GM10248 (cell line): ENCODE data around the gene CACNA1I.

Experiments
- CTCF ChIA-PET: fragments of 300-600 bp; sonication (Branson Sonifier 250); formaldehyde crosslinking; extraction: SDS; loops from one replicate; lab custom pipeline; 2021; ENCODE audit warnings: antibody characterized with exemption; lab: Yijun Ruan, JAX
- POLR2A ChIA-PET: fragments of 350-650 bp; sonication (Branson Sonifier 250); formaldehyde crosslinking; extraction: SDS; loops from one replicate; lab custom pipeline; 2020; ENCODE audit warnings: antibody characterized with exemption; lab: Yijun Ruan, JAX
- DNase-seq: peaks from one replicate; pipeline ENCODE4 v3.0.0; 2012; ENCODE audit errors: extremely low spot score
- TF ChIP-seq, protein P1 (sequence below): IDR thresholded peaks from 2 replicates; pipeline ENCODE4 v1.5.1; 2012; ENCODE audit warnings: mild to moderate bottlenecking, low read depth; ENCODE audit errors: extremely low read depth, missing control alignments, control extremely low read depth

Gene CACNA1I

DNA sequence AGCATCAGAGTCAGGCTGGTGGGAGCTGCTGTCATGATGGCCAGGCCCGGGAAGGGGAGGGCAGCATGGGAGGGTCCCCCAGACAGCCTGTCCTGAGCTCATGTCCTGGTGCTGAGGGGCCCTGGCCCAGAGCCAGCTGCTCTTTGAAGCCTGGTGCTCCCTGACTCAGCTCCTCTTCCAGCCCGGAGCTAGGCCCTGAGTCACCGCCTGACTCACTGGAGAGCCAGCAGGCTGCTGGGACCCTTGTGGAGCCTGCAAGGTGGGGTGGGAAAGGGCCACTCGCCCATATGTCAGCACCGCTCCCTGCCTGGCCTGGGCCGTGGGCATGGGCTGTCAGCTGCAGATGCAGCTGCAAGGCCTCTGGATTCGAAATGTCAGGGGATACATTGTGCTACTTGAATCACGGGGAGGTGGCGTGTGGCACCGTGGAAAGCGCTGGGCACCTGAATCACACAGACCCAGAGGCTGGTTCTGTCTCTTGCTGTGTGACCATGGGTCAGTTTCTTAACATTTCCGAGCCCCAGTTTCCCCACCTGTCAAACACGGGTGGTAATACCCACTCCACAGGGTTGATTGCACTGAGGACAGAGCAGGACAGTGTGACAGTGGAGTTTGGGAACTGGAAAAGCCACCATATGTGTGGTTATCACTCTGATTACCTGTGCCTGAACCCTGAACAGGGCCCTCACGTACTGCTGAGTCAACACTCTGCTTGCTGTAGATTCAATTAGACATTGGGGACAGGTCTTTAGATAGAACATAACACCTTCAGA lies 4.4 kb downstream of the CACNA1I start:
- ChIA-PET POLR2A (no interaction called here), CTCF (interaction anchor here (0.6 to 1.2 kb wide), 3 partner anchors 191 to 1112 kb away, joined by 3 to 5 read pairs (median 3); no protein-coding TSS in a partner anchor)
- TF ChIP-seq, protein P1, sequence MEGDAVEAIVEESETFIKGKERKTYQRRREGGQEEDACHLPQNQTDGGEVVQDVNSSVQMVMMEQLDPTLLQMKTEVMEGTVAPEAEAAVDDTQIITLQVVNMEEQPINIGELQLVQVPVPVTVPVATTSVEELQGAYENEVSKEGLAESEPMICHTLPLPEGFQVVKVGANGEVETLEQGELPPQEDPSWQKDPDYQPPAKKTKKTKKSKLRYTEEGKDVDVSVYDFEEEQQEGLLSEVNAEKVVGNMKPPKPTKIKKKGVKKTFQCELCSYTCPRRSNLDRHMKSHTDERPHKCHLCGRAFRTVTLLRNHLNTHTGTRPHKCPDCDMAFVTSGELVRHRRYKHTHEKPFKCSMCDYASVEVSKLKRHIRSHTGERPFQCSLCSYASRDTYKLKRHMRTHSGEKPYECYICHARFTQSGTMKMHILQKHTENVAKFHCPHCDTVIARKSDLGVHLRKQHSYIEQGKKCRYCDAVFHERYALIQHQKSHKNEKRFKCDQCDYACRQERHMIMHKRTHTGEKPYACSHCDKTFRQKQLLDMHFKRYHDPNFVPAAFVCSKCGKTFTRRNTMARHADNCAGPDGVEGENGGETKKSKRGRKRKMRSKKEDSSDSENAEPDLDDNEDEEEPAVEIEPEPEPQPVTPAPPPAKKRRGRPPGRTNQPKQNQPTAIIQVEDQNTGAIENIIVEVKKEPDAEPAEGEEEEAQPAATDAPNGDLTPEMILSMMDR = no peak
- no peak for DNase-seq

DNA sequence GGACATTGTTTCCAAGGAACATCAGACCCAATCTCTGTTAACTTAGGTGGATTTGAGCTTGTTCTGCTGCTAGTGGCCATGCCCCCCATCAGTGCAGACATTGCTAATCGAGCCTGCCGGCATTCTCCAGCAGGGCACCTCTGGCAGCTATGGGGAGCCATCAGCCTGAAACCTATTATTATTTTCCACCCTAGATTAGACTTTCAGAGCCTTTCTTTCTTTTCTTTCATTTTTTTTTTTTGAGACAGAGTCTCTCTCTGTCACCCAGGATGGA lies 4.9 kb downstream of the CACNA1I start:
- ChIA-PET CTCF (interaction anchor here (1.1 to 1.2 kb wide), 3 partner anchors 16 to 449 kb away, joined by 3 to 5 read pairs (median 3); no protein-coding TSS in a partner anchor), POLR2A (no interaction called here)
- DNase-seq = no peak
- TF ChIP-seq, protein P1 = no peak

DNA sequence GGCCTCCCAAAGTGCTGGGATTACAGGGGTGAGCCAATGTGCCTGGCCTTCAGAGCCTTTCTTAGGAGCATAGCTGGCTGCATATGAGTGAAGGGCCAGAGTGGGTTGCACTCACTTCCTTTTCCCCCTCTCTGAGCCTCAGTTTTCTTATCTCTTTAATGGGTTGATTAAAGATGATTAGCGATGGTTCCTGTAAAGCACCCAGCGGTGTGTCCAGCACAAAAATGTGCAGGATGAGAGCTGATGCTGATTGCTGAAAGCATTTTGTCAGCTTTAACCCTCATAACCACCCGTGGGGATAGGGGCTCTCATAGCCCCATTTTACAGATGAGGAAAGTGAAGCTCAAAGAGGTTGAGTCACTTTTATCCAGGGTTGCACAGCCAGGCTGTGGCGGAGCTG lies 5.5 kb downstream of the CACNA1I start:
- TF ChIP-seq, protein P1 = no peak
- no peak for DNase-seq
- ChIA-PET POLR2A (no interaction called here), CTCF (interaction anchor here (1.1 to 1.6 kb wide), 3 partner anchors 17 to 446 kb away, joined by 3 to 4 read pairs (median 3); no protein-coding TSS in a partner anchor)

DNA sequence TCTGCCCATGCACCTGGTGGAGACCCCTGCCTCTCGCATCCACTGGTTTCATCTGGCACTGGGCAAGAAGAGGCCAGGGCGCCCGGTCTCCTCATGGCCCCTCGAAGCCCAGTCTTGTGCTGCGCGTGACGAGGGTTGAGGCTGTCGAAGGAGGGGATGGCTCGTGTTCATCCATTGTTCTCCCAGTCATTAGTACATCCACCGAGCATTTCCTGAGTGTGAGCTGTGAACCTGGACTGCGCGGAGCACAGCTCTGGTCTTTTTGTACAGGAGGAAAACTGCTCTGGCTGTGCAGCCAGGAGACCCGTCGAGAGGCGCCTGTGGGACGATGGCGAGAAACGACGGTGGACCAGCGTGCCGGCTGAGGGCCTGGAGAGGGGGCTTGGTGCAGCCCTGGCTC lies 6.8 kb downstream of the CACNA1I start:
- no peak for DNase-seq
- TF ChIP-seq, protein P1 = no peak
- ChIA-PET CTCF (interaction anchor here (1.6 kb wide), 1 partner anchor 21 kb away, joined by 4 read pairs; no protein-coding TSS in a partner anchor), POLR2A (no interaction called here)

DNA sequence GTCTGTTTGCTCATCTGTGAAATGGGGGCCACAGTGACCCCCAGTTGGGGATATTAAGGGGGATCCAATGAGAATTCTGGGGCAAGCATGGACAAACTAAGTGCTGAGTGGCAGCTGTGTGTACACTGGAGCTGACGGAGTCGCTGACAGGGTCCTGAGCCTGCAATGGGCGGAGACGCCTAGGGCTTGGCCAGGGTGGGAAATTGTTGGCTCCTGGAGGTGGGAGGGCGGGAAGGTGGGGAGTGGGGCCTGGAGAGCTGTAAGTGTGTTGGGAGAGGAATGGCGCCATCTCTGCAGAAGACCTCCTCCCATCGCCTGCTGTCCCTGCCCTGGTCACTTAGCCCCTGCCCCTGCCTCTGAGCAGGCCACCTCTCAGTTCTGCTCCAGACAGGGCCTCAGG lies 7.3 kb downstream of the CACNA1I start:
- POLR2A ChIA-PET = no interaction called here
- TF ChIP-seq, protein P1 = no peak
- no peak for DNase-seq
- CTCF ChIA-PET = no interaction called here

DNA sequence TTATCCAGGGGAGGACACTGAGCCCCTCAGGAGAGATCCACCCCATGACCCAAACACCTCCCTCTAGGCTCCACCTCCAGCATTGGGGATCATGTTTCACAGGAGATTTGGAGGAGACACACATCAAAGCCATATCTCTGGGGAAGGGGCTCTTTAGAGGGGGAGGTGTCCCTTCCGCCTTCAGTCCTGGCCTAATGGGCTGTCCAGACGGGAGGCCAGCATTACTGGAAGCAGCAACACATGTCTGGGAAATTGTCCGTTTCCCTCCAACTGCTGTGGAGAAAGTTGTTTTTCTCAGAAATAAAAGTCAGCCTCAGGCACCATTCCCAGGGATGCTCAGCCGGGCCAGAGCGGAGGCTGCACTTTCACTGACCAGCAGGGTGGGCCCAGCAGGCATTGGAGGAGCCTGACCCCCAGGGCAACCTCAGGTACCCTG lies 9.5 kb downstream of the CACNA1I start:
- DNase-seq = no peak
- CTCF ChIA-PET = interaction anchor here (1.3 kb wide), 1 partner anchor 444 kb away, joined by 4 read pairs; no protein-coding TSS in a partner anchor
- TF ChIP-seq, protein P1 = no peak
- POLR2A ChIA-PET = no interaction called here
